Ecto neural progenitor cell (in vitro differentiated cells): ENCODE results near the gene MTERF2.

Experiments
- DNase-seq: peaks from one replicate; pipeline ENCODE4 v3.0.0-alpha.2; 2018; ENCODE audit warnings: low spot score

The MTERF2 gene

DNA sequence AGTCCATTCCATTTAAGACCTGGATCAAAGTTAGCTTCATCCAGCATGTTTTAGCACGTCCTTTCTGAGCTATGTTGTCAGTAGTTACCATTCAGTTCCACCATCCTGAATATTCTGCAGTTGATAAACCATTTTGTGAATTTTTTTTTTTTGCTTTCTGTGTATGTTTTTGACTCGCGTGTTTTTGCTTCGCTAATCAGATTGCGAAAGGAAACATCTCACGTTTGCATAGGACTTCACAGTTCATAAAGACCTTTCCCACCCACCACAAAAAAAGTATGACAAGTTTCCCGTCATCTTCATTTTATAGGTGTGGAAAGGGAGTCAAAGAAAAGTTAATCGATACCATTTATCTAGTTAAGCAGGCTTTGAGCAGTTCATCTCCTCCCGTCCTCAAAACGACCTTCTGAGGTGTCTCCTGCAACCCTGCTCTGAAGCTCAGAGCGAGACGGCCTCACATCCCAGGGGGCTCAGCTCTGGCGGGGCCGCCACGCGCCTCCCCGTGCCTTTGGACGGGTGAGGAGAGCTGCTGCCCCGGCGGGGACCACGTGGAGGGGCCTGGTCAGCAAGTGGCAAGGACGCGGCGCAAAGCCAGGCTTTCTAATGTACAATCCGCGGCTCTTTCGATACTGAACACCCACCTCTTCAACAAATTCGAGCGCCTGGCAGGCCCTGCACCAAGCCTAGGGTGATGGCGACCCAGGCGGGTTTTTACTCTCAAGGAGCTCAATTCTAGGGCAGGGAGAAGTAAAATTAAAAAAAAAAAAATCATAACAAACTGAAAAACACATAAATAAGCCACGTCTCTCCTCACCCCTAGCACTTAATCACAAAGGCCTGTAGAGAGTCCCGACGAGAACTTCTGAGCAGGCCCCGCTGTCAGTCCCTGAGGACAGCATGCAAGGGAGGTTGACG, 32.2 kb downstream of the MTERF2 start:
- peak; percentile 64 for DNase-seq

DNA sequence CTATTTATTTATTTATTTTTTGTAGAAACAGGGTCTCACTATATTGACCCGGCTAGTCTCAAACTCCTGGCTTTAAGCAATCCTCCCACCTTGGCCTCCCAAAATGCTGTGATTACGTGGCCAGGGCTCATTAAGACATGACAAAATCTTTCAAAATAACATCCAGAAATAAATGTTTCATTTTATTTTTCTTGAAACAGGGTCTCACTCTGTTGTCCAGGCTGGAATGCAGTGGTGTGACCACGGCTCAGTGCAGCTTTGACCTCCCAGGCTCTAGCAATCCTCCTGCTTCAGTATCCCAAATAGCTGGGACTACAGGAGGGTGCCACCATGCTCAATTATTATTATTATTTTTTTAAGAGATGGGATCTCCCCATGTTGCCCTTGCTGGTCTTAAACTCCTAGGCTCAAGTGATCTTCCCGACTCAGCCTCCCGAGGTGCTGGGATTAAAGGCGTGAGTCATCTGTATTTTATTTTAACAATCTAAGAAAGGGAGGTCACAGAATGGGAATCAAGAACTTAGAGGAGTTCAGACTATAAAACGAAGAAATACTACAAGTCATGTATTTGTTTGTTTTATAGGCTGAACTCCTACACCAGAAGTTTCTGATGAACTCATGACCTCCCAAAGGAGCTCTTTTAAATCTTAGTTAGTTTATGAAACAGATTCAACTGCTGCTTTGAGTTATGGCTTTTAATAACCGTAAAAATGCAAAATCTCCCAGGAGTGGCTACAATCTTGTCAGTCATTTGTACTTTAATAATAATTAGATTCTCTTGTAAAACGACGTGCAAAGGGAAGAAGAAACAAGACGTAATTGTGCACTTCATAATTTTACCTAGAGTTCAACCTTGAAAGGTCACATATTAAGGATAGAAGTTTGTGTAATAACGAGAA, 33.3 kb downstream of the MTERF2 start:
- no peak for DNase-seq

DNA sequence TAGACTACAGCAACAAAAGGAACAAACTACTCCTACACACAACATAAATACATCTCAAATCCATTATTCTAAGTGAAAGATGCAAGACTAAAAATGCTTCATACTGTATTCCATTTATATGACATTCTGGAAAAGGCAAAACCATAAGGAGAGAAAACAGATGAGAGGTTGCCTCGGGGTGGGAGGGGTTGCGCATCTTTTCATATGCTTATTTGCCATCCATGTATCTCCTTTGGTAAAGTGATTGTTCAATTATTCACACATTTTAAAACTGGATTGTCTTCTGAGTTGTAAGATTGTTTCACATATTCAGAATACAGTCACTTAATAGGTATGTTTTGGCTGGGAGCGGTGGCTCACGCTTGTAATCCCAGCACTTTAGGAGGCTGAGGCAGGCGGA, 36.4 kb downstream of the MTERF2 start:
- DNase-seq, result no peak

DNA sequence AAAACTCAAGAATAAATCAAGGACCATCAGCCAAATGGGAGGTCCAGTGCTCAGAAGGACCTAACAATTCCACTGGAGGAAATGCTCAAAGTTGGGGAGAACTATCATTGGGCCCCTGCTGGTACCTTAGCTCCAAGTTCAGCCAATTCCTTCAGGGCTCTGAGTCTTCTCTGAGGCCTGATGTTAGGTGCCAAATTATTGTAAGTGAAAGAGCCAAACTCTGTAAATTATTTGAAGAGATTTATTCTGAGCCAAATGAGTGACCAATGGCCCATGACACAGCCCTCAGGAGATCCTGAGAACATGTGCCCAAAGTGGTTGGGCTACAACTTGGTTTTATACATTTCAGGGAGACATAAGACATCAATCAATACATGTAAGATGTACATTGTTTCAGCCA, 39.5 kb downstream of the MTERF2 start:
- DNase-seq, result no peak

DNA sequence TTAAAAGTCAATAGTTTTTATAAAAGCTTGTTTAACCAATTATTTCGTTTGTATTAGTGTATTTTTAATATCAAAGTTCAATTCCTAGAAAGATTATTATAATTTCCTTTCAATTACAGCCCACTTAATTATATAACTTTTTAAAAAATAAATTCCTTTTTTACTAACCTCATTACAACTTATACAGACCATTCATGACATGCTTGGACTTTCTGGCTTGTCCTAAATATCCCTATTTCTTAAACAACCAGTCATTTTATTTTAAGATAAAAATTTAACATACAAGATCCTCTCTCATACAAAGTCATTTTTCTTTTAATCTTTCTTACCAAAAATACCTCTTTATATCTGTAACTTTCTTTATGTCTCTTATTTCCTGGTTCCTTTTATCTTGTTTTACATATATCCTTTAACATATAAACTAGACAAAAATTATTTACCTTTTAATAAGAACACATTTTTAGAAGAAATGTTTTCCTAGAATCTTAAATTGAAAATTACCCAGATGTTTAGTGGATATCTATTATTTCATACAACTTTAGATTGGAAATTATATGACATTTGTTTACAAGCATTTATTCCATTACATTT, 41.6 kb downstream of the MTERF2 start:
- no peak for DNase-seq

DNA sequence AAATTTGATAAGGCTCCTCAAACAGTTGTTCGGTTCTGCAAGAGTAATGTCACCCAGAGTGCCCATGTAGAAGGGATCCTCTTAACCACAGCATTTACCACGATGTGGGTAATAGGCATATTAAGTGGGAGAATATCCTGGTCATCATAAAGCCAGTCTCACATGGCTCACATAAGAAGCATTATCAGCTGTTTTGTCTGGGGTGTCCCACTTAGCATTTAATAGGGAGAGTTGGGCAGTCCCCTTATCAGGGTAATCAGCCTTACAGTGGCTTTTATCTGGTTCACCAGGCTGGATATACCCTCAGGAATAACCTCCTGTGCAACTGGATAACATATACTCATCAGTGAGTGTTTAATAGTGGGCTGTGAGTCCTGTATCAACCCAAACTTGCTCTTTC, 44.2 kb downstream of the MTERF2 start:
- no peak for DNase-seq

DNA sequence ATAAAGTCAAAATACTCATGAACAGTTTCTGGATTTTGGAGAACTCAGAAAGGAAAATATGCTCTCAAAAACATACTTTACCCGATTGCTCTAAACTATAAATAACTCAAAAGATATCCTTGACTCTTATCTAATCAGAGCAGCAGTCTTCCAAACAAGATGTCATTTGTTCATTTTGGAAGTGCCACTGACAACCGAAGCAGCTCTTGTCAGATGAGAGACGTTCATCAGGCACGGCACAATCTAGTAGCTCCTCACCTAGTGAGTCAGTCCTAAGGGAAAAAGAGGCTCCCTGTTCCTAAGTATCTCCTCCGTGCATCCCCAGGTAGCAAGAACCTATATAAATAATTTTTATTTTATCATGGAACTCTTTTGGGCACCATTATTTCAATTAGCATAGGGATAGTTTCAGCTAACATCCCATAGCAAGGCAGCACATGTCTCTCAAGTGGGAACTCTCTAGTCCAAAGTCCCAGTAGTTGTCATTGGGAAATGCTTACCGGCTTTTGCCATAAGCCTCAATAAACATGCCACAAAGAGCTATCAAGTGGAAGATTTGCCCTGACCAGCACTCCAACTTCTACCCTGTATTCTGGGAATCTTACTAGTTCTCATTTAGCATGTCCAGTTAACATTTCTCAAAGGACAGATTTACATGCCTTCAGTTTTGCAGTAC, 45.3 kb downstream of the MTERF2 start:
- DNase-seq, result no peak

DNA sequence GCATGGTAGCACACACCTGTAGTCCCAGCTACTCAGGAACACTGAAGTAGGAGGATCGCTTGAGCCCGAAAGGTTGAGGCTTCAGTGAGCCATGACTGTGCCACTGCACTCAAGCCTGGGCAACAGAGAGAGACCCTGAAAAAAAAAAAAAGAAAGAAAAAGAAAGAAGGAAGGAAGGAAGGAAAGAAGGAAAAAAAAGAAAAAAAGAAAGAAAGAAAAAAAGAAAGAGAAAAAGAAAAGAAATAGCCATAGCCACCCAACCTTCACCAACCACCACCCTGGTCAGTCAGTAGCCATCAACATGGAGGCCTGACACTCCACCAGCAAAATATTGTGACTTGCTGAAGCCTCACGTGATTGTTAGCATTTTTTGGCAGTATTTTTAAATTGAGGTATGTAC, 52.7 kb downstream of the MTERF2 start:
- DNase-seq, result no peak
